A549 (cell line): ENCODE measurements around the gene PPP6R1.

Experiments used
- EHF ChIP-seq: fragments of 250-450 bp; sonication (Bioruptor Pico); IDR thresholded peaks from 2 replicates; pipeline ENCODE4 v1.5.0; 2020; ENCODE audit warnings: mild to moderate bottlenecking
- POLR2A ChIP-seq: IDR thresholded peaks from 2 replicates; pipeline ENCODE4 v1.6.1; 2012; ENCODE audit warnings: mild to moderate bottlenecking, low read length
- TF ChIP-seq, protein P1 (sequence below): fragments of >200 bp; sonication (Bioruptor Twin); formaldehyde crosslinking; IDR thresholded peaks from 3 replicates; pipeline ENCODE4 v1.5.1; 2016
- TF ChIP-seq, protein P2 (sequence below): fragments of 450-650 bp; IDR thresholded peaks from 2 replicates; pipeline ENCODE4 v1.6.1; 2014; ENCODE audit warnings: antibody characterized with exemption

DNA sequence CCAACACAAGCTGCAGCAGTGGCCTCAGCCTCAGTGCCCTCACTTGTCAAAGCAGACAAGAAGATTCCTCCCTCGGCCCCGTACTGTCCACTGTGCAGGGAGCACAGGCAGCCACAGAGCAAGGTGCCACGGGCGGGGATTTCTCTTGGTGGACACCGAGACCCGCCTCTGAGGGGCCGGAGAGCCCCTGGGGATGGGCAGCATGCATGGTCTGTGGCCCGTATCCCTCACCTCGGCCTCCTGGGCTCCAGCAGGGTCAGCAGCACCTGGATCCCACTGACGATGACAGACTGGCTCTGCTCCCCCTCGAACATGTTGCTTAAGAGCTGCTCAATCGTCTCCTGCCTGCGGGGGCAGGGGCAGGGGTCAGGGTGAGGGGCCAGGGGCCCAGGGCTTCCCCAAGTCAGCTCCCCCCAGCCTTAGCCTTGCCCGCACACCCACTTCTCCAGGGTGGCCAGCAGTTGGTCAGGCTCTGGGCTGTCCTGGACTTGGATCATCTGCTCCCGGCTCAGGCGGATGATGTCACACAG, 16.8 kb downstream of the PPP6R1 start:
- TF ChIP-seq, protein P1, sequence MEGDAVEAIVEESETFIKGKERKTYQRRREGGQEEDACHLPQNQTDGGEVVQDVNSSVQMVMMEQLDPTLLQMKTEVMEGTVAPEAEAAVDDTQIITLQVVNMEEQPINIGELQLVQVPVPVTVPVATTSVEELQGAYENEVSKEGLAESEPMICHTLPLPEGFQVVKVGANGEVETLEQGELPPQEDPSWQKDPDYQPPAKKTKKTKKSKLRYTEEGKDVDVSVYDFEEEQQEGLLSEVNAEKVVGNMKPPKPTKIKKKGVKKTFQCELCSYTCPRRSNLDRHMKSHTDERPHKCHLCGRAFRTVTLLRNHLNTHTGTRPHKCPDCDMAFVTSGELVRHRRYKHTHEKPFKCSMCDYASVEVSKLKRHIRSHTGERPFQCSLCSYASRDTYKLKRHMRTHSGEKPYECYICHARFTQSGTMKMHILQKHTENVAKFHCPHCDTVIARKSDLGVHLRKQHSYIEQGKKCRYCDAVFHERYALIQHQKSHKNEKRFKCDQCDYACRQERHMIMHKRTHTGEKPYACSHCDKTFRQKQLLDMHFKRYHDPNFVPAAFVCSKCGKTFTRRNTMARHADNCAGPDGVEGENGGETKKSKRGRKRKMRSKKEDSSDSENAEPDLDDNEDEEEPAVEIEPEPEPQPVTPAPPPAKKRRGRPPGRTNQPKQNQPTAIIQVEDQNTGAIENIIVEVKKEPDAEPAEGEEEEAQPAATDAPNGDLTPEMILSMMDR, result no peak
- TF ChIP-seq POLR2A, result no peak
- TF ChIP-seq EHF (CRISPR knock-in tag), result no peak
- TF ChIP-seq, protein P2, sequence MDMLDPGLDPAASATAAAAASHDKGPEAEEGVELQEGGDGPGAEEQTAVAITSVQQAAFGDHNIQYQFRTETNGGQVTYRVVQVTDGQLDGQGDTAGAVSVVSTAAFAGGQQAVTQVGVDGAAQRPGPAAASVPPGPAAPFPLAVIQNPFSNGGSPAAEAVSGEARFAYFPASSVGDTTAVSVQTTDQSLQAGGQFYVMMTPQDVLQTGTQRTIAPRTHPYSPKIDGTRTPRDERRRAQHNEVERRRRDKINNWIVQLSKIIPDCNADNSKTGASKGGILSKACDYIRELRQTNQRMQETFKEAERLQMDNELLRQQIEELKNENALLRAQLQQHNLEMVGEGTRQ, result no peak
